Stimulated activated CD4-positive, alpha-beta T cell treated with anti-CD3 and anti-CD28 coated beads, Interleukin-2, amount 100 ng/mL, for 4 hours (primary cell): ENCODE measurements around the gene BTBD9.

Experiments used
- DNase-seq: peaks from one replicate; pipeline ENCODE4 v3.0.0-alpha.2; 2020; ENCODE audit warnings: low read depth

The BTBD9 gene

GRCh38 chr6:38341496-38341895 lies 298.2 kb downstream of the BTBD9 start:
- no peak for DNase-seq

- no peak for DNase-seq
These were observed 299.8 kb downstream of the BTBD9 start for GRCh38 chr6:38339914-38340313.

- DNase-seq = no peak
These were observed 301.8 kb downstream of the BTBD9 start for GRCh38 chr6:38337819-38338465.

- DNase-seq = no peak
These were observed 302.8 kb downstream of the BTBD9 start for GRCh38 chr6:38336922-38337321.

- no peak for DNase-seq
These were observed 312.9 kb downstream of the BTBD9 start for GRCh38 chr6:38326837-38327236.

- DNase-seq = no peak
These were observed 316.5 kb downstream of the BTBD9 start for GRCh38 chr6:38323216-38323615.

- no peak for DNase-seq
These were observed 317.6 kb downstream of the BTBD9 start for GRCh38 chr6:38322138-38322537.

- no peak for DNase-seq
These were observed 318.9 kb downstream of the BTBD9 start for GRCh38 chr6:38320843-38321242.

- DNase-seq = no peak
These were observed 319.4 kb downstream of the BTBD9 start for GRCh38 chr6:38320358-38320757.

- DNase-seq = no peak
These were observed 320.2 kb downstream of the BTBD9 start for GRCh38 chr6:38319256-38320212.

GRCh38 chr6:38316099-38316868 lies 323.4 kb downstream of the BTBD9 start:
- no peak for DNase-seq

GRCh38 chr6:38311201-38311600 lies 328.5 kb downstream of the BTBD9 start:
- DNase-seq = no peak

- no peak for DNase-seq
These were observed 329.7 kb downstream of the BTBD9 start for GRCh38 chr6:38310061-38310460.

GRCh38 chr6:38307740-38308139 lies 332.0 kb downstream of the BTBD9 start:
- DNase-seq = no peak

GRCh38 chr6:38306931-38307330 lies 332.8 kb downstream of the BTBD9 start:
- DNase-seq = no peak

GRCh38 chr6:38305995-38306681 lies 333.6 kb downstream of the BTBD9 start:
- no peak for DNase-seq

GRCh38 chr6:38302838-38303237 lies 336.9 kb downstream of the BTBD9 start:
- DNase-seq = no peak

GRCh38 chr6:38302081-38302480 lies 337.6 kb downstream of the BTBD9 start:
- DNase-seq = no peak

- no peak for DNase-seq
These were observed 349.5 kb downstream of the BTBD9 start for GRCh38 chr6:38290133-38290799.

- no peak for DNase-seq
These were observed 352.2 kb downstream of the BTBD9 start for GRCh38 chr6:38287487-38287886.

- no peak for DNase-seq
These were observed 354.8 kb downstream of the BTBD9 start for GRCh38 chr6:38284802-38285394.
